Stimulated activated CD4-positive, alpha-beta T cell treated with anti-CD3 and anti-CD28 coated beads, Interleukin-1b, Interleukin-23, amount 100 ng/mL, for 4 hours (primary cell): ENCODE measurements around the gene NQO1.

Experiments used
- DNase-seq, 2 donors: peaks; one replicate each; pipeline ENCODE4 v3.0.0-alpha.2; 2020; ENCODE audit warnings: low read depth in 2 of 2

The NQO1 gene

DNA sequence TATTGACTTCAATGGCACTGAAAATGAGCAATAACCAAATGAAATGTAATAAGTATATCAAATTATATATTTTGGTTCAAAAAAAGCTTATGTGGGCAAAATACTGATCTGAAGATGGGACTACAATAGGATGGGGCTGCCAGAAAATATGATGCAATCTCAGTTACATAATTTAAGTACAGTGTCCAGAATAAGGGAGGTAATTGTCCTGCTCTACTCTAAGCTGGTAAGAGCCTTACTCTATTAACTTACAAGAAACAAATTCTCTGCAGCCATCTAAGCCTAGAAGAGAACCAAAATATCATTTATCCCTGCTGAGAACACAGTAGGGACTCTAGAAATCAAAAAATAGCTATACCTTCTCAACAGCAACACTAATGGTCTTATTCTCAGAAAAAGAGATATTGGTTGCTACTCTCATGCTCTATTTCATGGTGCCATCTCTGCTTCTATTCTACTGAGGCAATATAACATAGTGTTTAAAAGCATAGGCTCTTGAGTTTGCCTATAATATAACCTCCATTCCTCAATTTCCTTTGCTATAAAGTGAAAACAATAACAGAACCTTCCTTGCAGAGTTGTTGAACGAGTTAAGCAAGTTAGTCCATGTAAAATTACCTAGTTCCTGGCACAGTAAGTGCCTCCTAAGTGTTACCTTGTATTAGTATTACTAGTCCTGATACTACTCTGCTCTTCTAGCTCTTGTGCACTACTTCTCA lies 19.9 kb downstream of the NQO1 start:
- no peak for DNase-seq

DNA sequence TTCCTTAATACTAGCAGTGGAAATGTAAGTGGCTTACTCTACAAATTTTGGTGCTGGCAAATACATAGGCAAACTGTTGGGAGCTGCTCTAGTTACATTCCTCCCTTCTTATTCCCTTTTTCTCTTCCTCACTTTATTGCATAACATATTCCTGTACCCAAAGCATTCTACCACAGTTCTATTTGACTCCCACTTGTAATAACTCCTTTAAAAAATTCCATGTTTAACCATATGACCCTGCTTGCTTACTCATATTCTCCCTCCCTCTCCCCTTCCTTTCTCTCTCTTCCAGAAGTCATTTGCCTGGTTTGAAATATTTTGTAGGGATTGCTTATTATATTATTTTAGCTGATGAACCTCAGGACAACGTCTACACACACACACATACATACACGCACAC lies 22.7 kb downstream of the NQO1 start:
- no peak for DNase-seq

DNA sequence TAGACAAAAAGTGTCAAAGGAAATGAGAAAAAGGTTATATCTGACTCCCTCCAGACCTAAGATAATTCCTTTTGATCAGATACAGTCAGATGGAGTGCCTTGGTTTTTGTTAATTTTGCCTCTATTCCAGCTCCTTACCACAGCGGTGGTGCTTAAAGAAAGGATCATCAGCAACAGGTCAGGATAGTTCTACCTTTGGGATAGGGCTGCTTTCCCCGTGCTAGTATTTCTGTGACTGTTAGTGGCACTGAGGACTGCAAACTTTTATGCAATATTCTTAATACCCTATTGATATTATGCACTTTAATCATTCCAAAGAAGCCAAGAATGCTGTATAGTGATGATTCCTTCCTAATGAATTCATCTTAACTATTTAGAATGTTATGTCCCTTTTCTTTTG lies 24.5 kb downstream of the NQO1 start:
- no peak for DNase-seq

DNA sequence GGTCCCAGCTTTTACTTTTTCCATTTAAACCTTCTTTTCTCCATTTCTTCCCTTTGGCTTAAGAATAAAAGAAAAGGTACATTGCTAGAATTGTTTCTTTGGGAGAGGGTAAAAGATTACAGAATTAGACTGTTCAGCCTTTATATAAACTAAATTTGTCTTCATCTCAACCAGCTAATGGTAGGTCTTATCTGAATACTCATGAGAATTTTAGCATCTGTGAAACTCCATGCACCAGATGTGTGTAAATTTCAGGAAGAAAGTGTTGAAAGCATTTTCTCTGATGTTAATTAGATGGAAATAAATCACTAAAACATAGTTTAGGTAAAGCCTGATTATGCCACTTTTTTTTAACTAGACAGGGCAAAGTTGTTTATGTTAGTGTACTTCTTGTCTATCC lies 24.9 kb downstream of the NQO1 start:
- no peak for DNase-seq

DNA sequence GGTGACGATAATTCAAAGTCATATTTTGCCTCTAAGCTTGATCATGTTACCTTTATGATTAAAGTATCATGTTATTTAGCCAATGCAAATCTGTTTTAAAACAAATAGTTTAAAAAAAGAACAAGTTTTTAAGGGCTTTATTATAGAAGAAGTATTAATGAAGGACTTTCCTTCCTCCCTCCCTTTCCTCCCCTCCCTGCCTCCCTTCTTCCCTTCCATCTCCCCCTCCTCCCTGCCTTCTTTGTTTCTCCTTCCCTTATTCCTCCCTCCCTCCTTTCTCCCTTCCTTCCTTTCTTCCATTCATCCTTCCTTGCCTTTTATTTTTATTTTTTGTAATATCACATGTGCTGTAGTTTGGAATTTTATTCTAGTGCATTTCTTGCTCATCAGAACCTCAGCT lies 26.4 kb downstream of the NQO1 start:
- DNase-seq = no peak

DNA sequence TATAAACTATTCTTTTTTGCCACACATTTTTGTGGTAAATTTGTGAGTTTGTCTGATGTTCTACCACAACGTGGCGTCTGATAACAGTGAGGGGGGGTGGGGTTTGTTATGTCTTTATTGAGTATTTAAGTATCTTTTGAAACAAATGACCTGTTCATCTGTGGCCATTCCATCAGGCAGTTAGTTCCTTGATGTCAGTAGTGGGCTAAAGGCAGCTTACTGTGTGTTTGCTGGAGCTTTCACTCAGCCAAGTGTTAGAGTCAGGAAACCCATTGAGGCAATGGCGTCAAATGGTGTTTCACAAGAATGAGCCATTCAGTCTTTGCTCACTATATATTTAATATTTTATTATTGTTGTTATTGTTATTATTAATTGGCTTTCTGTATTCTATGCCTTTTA lies 28.0 kb downstream of the NQO1 start:
- DNase-seq = no peak

DNA sequence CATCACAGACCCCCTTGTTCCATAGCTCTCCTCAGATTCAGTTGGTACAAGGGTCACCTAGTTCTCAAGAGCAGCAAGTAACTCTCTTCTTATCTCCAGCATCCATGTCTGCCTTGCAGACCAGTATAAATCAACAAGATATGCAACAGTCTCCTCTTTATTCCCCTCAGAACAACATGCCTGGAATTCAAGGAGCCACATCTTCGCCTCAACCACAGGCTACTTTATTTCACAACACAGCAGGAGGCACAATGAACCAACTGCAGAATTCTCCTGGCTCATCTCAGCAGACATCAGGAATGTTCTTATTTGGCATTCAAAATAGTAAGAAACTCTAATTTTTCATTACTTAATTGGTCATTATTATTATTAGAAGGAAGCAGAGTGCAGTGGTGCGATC lies 32.4 kb downstream of the NQO1 start:
- DNase-seq = no peak

DNA sequence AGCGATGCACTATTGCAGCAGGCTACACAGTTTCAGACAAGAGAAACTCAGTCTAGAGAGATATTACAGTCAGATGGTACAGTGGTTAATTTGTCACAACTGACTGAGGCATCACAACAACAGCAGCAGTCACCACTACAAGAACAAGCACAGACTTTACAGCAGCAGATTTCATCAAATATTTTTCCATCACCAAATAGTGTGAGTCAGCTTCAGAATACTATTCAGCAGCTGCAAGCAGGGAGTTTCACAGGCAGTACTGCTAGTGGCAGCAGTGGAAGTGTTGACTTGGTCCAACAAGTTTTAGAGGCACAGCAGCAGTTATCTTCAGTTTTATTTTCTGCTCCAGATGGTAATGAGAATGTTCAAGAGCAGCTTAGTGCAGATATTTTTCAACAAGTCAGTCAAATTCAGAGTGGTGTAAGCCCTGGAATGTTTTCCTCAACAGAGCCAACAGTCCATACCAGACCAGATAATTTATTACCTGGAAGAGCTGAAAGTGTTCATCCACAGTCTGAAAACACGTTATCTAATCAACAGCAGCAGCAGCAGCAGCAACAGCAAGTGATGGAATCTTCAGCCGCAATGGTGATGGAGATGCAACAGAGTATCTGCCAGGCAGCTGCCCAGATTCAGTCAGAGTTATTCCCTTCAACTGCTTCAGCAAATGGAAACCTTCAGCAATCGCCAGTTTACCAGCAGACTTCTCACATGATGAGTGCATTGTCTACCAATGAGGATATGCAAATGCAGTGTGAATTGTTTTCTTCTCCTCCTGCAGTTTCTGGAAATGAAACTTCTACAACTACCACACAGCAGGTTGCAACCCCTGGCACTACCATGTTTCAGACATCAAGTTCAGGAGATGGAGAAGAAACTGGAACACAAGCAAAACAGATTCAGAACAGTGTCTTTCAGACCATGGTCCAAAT lies 34.1 kb downstream of the NQO1 start:
- DNase-seq = no peak

DNA sequence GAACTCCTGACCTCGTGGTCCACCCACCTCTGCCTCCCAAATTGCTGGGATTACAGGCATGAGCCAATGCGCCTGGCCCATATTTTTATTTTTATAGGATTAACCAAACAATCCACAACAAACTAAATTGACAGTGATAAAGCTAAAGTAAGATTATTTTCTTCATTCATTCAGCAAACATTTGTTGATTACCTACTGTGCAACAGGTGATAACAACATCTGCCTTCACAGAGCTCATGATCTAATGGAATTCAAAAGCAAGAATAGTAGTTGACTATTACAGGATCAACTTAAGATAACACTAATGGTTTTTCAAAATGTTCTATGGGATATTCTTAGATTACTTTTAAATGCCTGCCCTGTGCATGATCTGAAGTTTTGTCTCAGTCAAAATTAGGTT lies 37.8 kb downstream of the NQO1 start:
- DNase-seq = no peak

DNA sequence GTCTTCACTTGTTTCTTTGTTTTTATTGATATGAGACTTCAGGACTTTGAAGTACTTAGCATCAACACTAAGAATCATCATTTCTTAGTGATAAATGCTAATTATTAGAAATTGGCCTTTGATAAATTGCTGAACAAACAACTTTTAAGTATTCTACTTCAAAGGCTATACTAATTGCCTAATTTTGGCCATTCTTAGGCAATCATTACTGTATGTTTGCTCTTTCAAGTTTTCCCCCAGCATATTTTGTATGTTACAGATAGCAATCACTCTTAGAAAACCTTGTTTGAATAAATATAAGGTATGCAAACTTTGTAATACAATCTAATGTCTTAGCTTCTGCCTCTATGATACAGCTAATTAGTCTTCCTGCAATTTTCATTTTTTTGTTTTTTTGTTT lies 46.0 kb downstream of the NQO1 start:
- no peak for DNase-seq

DNA sequence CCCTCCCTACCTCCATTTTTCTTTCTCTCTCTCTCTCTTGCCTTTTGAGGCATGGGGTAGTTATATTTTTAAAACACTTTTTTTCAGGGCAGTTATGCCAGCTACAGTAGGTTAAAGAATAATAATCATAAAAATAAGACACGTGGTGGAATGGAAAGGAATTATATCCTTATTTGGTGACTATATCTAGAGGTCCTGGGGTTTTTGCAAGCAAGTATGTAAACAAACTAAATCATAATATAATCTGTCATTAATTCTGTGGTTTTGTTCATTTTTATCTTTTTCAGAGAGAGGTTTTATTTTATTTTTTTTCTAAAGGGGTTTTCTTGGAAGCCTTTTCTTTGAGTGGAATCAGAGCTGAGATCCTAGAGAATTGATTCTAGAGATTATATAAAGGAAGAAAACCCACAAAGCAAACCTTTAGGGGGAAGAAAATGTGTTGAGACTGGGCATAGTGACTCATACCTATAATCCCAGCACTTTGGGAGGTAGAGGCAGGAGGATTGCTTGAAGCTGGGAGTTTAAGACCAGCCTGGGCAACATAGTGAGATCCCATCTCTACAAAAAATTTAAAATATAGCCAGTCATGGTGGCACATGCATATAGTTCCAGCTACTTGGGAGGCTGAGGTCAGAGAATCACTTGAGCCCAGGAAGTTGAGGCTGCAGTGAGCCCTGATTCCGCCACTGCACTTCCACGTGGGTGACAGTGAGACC lies 53.2 kb downstream of the NQO1 start:
- no peak for DNase-seq

DNA sequence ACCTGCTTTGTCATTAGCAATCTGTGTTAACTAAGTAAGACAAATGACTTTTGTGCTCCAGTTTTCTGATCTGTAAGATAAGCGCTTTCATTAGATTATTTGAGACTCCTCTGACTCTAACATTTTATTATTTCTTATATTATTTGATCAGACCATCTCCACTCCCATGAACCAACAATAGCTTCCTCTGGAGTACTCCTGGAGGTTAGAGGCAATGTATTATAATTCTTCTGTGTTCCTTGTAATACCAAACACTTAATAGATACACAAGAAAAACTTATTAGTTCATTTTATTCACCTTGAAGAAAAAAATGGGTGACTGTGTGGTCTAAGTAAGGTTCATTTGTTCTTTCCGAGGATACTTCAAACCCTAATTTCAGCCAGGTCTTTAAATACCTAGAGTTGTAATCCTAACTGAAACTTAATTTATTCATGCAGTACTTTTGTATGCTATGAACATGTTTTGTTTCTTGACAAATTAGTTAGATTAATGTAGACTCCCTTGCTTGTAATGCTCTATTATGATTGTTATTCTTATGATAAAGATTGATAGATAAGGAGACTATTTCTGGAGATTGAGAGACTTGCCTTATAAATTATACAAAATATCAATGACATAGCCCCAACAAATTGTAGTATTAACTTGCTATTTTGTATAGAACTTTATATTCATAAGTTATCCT lies 53.9 kb downstream of the NQO1 start:
- DNase-seq = no peak

DNA sequence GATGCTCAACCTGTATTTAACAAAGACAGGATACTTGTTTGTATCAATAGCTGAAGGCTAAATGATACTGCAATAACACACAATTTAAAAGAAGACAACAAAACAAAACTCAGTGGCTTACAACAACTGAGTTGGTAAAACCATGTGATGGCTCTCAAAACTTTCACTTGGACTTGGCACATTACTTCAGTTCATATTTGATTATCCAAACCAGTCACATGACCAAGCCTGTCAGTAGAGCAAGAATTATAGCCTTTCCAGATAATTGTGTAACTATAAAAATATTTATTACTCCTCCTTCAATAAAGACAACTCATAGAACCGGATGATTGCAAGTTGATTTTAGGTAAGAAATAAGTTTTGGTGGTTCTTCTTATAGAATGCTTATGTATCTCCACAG lies 56.8 kb downstream of the NQO1 start:
- no peak for DNase-seq

DNA sequence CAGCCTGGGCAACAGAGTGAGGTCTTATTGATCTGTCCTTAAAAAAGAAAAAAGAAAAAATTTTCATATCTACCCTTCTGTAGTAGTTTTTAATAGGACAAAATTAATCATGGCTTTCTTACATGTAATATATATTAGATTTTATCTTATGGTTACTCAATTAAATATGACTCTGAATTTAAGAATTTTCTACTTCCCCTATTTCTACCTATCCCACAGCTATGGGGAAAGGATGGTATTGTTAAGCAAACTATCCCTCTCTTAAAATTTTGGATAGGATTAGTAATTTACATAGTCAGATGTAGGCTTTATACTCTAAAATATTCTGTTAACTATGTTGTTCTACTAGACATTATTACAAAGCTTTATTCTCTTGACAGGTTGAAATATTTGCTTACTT lies 62.5 kb downstream of the NQO1 start:
- DNase-seq = no peak

DNA sequence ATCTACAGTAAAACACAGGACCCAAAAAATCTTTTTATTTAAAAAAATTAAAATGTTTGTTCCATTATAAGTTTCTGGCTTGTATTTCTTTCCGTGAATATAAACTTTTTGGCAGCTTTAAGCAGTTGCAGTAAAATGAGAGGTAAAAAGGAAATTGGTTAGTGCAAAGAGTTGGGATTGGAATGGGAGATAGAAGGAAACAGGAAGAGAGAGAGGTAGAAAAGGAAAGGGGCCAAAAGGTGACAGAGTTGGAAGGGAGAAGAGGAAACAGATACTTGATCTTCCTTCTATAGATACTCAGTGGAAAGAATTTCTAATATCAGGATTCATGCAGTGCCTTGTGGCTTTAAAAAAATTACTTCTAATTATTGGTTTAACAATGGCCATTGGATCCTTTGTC lies 63.5 kb downstream of the NQO1 start:
- no peak for DNase-seq

DNA sequence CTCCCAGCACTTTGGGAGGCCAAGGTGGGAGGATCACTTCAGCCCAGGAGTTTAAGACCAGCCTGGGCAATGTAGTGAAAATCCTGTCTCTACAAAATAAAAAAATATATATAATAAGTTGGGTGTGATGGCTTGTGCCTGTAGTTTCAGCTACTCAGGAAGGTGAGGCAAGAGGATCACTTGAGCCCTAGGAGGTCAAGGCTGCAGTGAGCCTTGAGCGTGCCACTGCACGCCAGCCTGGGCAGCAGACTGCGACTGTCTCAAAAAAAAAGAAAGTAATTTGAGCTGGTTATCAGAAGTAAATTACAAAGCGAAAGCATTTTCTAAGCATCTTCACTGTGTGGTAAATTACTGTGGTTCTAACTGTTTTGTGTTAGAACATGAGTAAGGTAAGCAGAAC lies 66.2 kb downstream of the NQO1 start:
- DNase-seq = no peak
